Stimulated activated CD4-positive, alpha-beta T cell treated with anti-CD3 and anti-CD28 coated beads, Interleukin-1b, Interleukin-23, amount 100 ng/mL, for 24 hours (primary cell): ENCODE results near the gene DAGLA.
A peak's percentile ranks its signal among the peaks of the same experiment; 100 is the strongest.
"Not testable (repeated sequence)": the region's sequence is repeated elsewhere in the genome, so short reads cannot be mapped to it uniquely, and the experiment has no call there.

Source experiments
- DNase-seq, 4 experiments: peaks; one replicate each; pipeline ENCODE4 v3.0.0-alpha.2; 2020; ENCODE audit warnings: low read depth in 4 of 4, low spot score in 1 of 4

DAGLA gene, protein sequence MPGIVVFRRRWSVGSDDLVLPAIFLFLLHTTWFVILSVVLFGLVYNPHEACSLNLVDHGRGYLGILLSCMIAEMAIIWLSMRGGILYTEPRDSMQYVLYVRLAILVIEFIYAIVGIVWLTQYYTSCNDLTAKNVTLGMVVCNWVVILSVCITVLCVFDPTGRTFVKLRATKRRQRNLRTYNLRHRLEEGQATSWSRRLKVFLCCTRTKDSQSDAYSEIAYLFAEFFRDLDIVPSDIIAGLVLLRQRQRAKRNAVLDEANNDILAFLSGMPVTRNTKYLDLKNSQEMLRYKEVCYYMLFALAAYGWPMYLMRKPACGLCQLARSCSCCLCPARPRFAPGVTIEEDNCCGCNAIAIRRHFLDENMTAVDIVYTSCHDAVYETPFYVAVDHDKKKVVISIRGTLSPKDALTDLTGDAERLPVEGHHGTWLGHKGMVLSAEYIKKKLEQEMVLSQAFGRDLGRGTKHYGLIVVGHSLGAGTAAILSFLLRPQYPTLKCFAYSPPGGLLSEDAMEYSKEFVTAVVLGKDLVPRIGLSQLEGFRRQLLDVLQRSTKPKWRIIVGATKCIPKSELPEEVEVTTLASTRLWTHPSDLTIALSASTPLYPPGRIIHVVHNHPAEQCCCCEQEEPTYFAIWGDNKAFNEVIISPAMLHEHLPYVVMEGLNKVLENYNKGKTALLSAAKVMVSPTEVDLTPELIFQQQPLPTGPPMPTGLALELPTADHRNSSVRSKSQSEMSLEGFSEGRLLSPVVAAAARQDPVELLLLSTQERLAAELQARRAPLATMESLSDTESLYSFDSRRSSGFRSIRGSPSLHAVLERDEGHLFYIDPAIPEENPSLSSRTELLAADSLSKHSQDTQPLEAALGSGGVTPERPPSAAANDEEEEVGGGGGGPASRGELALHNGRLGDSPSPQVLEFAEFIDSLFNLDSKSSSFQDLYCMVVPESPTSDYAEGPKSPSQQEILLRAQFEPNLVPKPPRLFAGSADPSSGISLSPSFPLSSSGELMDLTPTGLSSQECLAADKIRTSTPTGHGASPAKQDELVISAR

DNA sequence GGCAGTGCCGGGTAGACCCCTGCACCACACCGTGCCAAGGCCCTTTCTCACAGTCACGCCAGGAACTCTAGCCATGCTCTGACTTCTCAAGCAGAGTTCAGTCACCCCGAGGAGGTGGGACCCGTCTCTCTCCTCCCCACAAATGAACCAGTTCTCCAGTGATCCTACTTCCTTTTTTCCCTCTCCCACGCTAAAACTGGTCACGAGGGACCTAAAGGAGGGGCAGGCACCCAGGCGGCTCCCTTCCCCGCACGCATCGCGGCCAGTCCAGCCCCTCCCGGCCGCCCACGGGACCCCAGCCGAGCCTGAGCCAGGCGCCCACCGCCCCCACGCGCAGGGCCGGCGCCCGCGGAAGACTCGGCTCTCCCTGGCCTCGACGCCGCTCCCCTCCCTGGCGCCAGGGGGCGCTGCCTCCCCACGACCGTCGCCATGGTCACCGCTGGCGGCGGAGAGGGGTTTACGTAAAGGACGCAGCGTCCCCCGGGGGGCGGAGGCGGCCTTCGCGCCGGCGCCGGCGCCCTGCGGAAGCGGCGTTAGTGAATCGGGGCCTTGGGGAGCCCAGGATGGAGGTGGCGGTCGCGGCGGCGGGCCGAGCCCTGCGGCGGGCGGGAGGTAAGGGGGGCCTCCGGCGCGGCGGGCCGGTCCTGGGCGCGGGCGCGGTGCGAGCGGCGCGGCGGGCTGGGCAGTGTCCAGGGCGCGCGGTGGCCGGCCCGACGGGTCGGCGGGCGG, at the start of gene DAGLA:
Gene DAGLA, plus strand, starts transcription at position 499 of the 729 bp plus-strand sequence. CDS start 39,765 bp downstream, outside the sequence.
- DNase-seq, result peak; percentile 42 to 60 (median 55)

DNA sequence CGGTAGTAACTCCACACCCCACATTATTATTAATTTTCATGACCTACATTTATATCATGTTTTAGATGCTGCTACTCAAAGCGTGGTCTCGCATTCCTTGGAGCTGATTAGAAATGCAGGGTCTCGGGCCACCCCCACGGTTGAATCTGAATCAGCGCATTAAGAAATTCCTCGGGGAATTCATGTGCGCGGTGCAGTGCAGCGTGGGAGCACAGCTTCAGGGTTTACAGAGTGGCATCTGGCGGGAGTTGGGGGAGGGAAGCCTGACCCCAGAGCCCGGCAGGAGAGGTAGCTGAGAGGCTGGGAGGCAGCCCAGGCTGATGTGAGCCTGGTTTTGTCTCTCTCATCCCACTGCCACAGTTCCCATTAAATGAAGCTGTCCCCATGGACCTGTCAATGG, 48.1 kb upstream of the DAGLA start:
- DNase-seq, result no peak

DNA sequence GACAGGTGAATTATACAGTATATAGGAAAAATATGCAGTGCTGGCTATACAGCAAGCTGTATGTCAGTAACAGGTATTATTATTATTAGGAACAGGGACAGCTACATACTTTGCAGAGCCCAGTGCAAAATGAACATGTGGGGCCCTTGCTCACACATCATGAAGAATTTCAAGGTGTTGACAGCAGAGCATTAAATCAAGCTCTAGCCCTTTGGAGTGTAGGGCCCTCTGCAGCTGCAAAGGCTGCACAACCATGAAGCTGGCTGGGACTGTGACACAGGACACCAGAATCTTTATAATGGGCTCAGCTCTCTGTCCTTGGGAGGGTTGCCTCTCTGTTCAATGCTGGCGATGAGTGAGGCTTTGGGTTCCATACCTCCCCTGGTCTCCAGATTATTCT, 44.9 kb upstream of the DAGLA start:
- no peak for DNase-seq

DNA sequence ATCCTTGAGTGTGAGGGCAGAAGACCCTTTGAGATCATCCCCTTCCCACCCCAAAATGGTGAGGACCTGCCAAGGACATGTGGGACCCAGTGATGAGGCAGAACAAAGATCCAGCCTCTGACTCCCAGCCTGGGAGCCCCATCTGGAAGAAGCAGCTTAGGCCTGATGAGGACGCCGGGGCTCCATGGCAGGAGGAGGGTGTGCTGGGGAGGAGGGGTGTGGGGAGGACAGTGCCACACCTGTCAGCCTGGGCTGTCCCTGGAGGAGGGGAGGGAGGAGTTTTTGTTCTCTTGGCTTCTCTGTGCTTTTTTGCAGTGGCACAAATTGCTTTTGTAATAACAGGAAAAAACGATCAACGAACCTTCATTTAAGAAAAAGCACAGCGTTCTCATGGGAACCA, 44.4 kb upstream of the DAGLA start:
- no peak for DNase-seq

DNA sequence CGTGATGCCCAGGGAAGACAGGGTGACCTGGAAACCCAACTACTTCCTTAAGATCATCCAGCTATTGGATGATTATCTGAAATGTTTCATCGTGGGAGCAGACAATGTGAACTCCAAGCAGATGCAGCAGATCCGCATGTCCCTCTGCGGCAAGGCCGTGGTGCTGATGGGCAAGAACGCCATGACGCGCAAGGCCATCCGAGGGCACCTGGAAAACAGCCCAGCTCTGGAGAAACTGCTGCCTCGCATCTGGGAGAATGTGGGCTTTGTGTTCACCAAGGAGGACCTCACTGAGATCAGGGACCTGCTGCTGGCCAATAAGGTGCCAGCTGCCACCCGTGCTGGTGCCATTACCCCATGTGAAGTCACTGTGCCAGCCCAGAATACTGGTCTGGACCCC, 43.5 kb upstream of the DAGLA start:
- DNase-seq, result no peak

DNA sequence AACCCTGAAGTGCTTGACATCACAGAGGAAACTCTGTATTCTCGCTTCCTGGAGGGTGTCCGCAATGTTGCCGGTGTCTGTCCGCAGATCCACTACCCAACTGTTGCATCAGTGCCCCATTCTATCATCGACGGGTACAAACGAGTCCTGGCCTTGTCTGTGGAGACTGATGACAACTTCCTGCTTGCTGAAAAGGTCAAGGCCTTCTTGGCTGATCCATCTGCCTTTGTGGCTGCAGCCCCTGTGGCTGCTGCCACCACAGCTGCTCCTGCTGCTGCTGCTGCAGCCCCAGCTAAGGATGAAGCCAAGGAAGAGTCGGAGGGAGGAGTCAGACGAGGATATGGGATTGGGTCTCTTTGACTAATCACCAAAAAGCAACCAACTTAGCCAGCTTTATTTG, 42.9 kb upstream of the DAGLA start:
- DNase-seq, result no peak

DNA sequence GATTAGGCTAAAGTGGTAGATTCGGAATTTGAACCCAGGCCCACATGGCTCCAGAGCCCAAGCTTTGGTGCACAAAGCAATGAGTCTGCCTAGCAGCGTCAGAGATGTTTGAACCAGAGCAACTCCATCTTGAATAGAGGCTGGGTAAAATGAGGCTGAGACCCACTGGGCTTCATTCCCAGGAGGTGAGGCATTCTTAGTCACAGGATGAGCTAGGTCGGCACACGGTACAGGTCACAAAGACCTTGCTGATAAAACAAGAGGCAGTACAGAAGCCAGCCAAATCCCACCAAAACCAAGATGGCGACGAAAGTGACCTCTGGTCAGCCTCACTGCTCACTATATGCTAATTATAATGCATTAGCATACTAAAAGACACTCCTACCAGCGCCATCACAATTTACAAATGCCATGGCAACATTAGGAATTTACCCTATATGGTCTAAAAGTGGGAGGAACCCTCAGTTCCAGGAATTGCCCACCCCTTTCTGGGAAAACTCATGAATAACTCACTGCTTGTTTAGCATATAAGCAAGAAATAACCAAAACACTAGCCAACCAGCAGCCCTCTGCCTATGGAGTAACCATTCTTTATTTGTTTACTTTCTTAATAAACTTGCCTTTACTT, 40.3 kb upstream of the DAGLA start:
- DNase-seq, result no peak

DNA sequence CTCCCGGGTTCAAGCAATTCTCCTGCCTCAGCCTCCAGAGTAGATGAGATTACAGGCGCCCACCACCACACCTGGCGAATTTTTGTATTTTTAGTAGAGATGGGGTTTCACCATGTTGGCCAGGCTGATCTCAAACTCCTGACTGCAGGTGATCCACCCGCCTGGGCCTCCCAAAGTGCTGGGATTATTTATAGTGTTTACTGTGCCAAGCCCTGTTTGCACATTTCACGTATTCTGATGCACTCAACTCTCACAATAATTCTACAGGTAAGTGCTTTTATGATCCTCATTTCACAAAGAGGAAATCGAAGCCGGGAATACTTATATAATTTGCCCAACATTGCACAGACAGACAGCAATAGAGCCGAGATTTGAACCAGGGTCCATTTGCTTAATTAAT, 38.0 kb upstream of the DAGLA start:
- no peak for DNase-seq

DNA sequence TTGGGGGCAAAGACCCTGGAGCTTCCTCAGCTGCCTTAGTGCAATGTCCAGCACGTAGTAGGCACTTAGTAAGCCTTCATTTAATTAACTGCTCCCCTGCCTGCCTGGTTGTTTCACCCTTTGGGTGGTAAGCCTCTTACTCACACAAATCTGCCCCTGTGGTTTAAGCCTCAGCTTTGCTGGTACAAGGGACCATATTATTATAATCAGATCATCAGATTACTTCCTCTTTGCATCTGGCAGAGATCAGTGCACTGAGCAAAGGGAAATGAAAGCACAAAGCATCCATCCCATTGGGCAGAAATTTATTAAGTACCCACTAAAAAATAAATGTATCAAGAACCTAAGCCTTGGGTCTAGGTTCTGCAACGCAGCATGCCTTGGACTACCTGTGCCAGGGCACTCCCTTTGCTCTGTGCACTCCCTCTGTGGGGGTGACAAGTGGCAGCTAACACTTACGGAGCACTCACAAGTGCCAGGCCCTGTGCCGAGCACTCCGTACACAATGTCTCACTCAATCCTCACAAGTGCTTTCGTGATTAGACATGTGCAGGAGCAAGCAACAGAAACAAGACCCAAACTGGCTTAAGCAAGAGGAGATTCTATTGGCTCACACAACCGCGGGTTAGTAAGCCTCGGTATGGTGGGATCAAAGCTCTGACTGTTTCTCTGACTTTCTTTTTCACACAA, 34.9 kb upstream of the DAGLA start:
- DNase-seq, result no peak

DNA sequence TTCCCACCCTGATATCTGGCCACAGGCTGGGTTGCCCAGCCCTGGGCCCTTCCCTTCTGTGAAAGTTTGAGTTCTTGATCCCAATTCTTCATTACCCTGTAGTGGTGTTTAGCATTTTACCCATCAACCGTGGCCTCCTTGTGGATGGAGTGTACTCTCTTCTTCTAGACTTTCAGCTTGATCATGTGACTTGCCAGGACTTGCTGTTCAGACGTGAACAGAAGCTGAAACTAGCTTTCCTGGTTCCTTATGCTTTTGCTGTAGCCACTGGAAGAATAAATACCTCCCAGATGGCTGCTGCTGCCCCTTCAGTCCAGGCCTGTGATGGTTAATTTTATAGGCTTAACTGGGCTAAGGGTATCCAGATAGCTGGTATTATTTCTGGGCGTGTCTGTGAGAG, 32.7 kb upstream of the DAGLA start:
- DNase-seq, result no peak

DNA sequence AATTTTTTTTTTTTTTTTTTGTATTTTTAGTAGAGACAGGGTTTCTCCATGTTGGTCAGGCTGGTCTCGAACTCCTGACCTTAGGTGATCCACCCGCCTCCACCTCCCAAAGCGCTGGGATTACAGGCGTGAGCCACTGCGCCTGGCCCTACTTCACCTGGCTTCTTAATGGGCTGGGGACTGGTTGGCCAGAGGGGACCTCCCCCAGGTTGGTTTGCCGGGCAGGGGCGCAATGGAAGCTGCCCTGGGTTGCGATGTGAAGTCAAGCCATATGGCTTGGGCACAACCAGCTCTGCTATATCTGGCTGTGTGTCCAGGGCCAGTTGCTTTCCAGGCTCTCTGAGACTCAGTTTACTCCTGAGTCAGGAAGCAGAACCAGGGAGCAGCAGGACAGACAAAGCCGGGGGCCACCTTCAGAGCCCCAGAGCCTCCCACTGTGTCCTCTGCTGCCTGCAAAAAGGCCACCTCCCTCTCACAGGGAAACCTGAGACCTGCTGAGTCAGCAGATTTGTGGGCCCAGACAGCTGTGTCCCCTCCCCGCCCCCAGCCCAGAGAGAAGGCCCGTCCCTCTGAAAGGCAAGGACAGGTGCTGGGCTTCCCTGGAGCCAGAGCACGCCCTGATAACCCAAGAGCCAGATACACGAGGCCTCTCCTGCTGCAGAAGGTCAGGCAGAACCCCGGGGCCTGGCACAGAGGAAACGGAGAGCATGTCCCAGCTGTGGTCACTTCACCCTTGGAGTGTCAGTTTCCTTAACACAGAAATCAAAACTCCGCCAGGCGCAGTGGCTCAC, 29.2 kb upstream of the DAGLA start:
- no peak for DNase-seq

DNA sequence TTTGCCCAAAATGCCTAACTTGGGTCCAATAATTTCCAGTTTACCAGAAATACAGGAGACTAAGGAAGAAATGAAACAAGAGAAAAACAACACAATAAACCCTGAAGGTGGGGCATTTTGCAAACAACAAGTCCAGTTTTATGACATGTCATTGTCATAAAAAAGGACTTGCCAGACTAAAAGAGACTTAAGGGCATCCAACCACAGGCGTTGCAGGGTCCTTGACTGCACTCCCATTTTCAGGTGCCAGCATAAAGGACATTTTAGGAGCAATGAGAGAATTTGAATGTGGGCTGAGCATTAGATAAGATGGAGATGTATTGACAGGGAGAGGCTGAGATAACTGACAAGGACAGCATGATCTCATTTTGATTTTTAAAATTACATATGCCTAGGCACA, 28.1 kb upstream of the DAGLA start:
- DNase-seq, result no peak

DNA sequence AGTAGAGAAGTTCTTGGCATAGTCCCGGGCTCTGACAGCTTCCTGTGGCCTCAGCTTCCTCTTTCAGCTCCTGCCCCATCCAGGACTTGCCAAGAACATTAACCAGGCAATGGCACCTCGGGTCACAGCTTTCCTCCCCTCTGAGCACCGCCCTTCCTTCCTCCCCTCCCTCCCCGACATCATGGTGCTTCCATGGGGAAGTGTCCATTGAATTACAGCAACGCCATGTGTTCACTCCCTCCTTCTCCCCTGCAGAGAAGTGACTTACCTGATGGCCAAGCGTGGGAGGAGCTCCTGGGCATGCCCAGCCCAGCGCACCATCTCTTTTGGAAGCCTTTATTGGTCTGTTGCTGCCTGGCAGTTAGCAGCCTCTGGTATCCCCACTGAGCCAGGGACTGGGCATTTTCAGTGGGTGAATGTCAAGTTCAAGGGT, 25.8 kb upstream of the DAGLA start:
- no peak for DNase-seq

DNA sequence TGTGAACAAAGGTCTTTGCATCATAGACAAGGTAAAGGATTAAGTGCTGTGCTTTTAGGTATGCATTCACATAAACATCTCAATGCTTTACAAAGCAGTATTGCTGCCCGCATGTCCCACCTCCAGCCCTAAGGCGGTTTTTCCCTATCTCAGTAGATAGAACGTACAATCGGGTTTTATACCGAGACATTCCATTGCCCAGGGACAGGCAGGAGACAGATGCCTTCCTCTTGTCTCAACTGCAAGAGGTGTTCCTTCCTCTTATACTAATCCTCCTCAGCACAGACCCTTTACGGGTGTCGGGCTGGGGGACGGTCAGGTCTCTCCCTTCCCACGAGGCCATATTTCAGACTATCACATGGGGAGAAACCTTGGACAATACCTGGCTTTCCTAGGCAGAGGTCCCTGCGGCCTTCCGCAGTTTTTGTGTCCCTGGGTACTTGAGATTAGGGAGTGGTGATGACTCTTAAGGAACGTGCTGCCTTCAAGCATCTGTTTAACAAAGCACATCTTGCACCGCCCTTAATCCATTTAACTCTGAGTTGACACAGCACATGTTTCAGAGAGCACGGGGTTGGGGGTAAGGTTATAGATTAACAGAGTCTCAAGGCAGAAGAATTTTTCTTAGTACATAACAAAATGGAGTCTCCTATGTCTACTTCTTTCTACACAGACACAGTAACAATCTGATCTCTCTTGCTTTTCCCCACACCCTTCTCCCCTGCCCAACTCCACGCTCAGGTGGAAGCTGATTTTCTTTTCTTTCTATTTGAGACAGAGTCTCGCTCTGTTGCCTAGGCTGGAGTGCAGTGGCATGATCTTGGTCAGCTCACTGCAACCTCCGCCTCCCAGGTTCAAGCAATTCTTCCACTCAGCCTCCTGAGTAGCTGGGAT, 24.7 kb upstream of the DAGLA start:
- DNase-seq, result not testable (repeated sequence)

DNA sequence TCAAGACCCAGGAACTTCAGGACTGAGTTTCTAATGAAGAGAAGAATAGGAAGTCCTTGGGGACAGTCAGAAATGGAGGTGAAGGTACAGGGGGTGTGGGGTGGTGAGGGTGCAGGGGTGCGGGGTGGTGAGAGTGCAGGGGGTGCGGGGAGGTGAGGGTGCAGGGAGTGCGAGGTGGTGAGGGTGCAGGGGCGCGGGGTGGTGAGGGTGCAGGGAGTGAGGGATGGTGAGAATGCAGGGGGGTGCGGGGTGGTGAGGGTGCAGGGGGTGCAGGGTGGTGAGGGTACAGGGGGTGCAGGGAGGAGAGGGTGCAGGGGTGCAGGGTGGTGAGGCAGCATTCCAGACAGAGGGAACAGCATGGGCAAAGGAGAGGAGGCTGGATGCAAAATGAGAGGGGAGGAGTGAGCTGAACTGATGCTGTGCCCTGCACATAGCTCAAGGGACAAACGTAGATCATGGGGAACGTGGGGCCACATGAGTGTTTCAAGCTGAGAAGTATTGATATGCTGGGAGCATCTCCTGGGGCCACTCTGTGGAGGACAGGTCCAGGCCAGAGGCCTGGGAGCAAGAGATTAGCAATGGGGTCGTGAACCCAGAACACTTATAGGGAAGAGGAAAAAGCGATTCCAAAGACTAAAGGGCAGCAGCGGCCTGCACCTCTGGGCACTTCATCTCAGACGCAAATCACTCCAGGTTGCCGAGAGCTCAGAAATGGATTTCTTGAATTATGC, 23.7 kb upstream of the DAGLA start:
- DNase-seq, result no peak

DNA sequence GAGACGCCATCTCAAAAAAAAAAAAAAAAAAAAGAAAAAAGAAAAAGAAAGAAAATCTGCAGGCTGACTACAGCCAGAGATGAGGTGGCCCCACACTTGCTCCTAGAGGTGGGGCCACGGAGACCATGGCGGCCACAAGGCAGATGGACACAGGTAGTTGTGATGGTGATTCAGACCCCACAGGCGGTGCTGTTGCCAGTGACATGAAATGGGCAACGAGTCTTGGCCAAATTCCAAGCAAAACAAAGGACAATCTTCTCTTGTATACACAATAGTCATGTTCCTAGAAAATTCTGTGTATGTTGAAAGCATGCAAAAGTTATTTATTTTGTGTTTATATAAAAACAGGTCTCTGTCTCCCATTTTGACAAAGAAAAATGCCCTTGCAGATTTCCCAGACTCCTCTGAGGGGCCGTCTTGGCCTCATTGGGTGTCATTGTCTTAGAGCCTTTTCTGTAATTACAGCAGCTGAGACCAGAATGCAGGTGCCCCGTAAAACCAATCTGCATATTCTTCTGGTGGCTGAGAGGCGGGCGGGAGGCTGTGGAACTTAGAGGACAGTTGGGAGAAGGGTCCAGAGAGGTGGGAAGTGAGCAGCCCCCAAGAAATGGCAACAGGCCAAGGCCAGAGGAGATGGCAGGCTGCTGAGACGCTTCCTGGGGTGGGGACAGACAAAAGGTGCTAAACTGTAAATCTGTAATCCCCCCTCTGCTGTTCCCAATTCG, 22.5 kb upstream of the DAGLA start:
- no peak for DNase-seq
